HL-60/S4 treated with phorbol 12-myristate 13-acetate at 8.2 ng/mL for 4 days and 3 days (cell line): ENCODE data around the gene GCC1.
"Not testable (repeated sequence)": the region's sequence is repeated elsewhere in the genome, so short reads cannot be mapped to it uniquely, and the experiment has no call there.

Experiments used
- in situ Hi-C: fragments of 300-500 bp; cut with MboI; formaldehyde crosslinking; loops from 2 replicates; pipeline ENCODE4 v1.15.0; 2022; ENCODE audit warnings: low sequenced_read_pairs

GCC1 gene

DNA sequence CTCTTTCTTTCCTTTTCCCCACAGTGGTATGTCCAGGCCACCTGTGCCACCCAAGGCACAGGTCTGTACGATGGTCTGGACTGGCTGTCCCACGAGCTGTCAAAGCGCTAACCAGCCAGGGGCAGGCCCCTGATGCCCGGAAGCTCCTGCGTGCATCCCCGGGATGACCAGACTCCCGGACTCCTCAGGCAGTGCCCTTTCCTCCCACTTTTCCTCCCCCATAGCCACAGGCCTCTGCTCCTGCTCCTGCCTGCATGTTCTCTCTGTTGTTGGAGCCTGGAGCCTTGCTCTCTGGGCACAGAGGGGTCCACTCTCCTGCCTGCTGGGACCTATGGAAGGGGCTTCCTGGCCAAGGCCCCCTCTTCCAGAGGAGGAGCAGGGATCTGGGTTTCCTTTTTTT is 5.8 kb upstream of the GCC1 start:
- in situ Hi-C loops: no loop called here

DNA sequence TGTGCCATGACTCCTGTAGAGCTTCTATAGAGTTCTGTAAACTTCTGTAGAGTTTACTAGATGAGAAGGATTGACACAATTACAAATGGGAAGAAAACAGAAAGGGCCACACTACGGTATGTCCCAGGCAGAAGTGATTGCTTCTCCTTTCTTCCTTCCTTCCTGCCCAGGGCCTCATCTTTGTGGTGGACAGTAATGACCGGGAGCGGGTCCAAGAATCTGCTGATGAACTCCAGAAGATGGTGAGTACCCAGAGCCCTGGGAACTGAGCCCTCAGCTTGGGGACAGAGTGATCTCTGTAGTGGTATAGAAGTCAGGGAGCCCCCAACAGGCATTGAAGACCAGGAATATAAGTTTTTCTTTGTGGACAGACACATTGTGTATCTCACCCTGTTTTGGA is 4.5 kb upstream of the GCC1 start:
- in situ Hi-C loops: no loop called here

- in situ Hi-C loops: no loop called here
Measured at GRCh38 chr7:127588697-127589482, 3.5 kb upstream of the GCC1 start.

GRCh38 chr7:127588019-127588696 is 2.8 kb upstream of the GCC1 start, which contains the start of gene ARF5:
TSS of gene ARF5 (plus strand) at chr7:127588411. CDS start at chr7:127588499, 88 bp downstream.
- in situ Hi-C loops: no loop called here

DNA sequence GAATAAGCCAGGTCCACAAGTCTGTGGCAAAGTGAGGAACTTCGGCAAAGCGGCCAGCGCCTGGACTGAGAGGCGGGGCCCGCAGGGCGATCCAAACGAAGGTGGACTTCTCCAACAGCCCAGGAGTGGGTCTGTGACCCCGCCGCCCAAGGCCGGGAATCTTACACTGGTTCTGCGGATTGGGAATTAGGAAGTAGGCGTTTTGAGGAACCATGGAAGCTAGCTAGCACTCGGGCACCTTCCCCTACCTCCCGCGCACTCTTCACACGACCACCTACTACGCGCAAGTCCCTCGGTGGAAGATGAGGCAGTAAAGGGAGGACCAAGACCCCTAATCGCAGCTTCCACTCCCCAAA is 2.2 kb upstream of the GCC1 start:
- in situ Hi-C loops: no loop called here

DNA sequence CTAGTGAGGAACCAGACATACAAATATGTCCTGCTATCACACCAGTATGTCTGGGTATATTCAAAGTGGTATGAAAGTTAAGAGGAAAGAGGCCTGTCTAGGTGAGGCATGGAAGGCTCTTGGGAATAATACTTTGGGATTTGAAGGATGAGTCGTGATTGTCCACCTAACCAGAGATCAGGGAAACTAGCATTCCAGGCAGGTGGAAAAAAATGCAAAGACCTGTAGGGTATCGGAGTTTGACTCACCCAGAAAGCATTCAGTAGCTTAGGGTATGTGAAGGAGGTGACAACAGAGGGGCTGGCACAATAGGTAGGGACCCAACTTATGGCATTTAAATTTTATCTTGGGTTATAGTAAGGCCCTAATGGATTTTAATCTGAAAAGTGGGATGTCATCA is 950 bp upstream of the GCC1 start:
- in situ Hi-C loops: no loop called here

DNA sequence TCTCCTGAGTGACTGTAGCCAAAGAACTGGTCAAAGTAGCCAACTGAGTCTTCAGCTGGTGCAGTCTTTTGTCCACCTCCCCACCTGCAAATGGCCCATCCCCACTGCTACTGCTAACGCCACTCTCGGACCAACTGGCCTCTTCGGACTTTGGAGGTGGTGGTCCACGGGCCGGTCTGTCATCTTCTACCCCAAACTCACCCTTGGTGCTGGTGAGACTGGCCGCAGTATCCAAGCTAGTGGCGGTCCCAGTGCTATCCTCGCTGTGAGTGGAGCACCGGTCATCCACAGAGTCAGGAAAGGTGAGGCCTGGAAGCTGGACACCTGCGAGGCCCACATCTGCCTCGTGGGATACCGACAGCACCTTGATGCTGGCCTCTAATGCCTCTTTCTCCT is 750 bp downstream of the GCC1 start:
- in situ Hi-C loops: no loop called here

DNA sequence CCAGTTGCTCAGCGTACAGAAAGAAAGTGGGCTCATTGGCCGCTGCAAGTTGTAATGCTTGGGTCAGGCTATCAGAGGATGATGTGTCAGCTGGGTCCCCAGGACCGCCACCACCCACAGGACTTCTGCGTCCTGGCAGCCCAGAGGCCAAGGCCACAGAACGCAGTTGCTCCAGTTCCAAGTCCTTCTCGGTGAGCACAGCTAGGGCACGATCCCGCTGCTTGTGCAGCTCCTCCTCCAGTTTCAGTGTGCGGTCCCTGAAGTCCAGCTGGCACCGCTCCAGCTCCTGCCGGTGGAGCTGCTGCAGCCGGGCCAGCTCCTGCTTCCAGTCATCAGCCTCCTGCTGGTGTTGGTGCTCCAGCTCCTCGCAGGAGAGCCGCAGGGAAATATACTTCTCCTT is 3.0 kb downstream of the GCC1 start:
- in situ Hi-C loops: no loop called here

GRCh38 chr7:127581716-127582115 is 3.7 kb downstream of the GCC1 start:
- in situ Hi-C loops: no loop called here

- in situ Hi-C loops: no loop called here
Measured at GRCh38 chr7:127580612-127581011, 4.8 kb downstream of the GCC1 start.

DNA sequence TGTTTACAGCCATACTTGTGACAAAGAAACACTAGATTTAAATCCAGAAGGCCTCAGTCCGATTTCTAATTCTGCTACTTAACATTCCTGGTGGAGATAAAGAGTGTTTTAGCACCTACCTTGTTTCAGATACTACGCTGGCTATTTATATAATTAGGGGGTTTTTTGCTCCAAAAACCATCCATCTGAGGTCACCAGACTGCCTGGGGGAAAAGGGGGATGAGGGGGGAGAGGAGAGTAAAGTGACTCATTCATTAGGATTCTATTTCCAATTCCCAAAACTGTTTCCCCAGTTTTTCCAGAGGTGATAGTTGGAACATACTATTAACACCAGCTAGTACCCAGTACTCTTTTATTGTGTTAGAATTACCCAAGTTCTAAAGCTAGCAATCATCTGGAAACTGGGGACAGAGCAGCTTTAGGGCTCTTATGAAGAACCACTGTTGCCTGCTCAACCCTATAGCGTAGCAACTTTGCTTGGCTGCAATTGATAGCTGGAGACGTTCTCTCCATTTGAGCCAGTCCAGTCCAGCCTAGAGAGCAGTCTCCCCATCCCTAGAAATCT is 6.6 kb downstream of the GCC1 start:
- in situ Hi-C loops: no loop called here

DNA sequence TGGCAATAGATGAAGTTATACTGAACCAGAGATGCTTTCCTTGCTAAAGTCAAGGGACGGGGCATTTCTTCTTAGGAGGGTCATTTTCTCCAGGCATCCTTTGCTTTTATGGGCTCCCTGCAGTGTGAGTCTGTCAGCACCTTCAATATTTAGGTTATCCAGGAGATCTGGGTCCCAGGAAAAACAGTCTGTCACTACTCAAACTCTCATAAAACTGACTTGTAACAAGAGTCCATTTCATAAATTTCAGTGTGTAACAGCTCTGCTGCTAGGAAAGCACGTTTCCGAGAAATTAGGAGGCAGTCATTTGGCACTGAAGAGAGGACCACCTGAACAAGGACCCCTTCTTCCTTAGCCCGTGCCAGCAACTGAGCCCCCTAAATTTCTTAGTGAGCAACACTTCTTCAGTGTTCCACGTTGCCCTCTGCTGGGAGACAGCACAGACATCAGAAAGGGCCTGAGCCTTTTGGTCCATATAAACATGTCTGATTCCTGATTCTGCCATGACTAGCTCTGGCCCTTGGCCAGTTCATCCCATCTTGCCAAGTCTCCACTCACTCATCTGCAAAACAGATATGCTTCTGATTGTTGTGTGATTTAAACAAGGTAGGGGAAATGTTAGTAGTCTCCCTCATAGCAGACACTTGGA is 7.2 kb downstream of the GCC1 start:
- in situ Hi-C loops: no loop called here

GRCh38 chr7:127571741-127572505 is 13.5 kb downstream of the GCC1 start:
- in situ Hi-C loops: no loop called here

DNA sequence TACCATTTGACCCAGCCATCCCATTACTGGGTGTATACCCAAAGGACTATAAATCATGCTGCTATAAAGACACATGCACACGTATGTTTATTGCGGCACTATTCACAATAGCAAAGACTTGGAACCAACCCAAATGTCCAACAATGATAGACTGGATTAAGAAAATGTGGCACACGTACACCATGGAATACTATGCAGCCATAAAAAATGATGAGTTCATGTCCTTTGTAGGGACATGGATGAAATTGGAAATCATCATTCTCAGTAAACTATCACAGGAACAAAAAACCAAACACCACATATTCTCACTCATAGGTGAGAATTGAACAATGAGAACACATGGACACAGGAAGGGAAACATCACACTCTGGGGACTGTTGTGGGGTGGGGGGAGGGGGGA is 17.4 kb downstream of the GCC1 start:
- in situ Hi-C loops: not testable (repeated sequence)

- in situ Hi-C loops: no loop called here
Measured at GRCh38 chr7:127566242-127566641, 19.2 kb downstream of the GCC1 start.

DNA sequence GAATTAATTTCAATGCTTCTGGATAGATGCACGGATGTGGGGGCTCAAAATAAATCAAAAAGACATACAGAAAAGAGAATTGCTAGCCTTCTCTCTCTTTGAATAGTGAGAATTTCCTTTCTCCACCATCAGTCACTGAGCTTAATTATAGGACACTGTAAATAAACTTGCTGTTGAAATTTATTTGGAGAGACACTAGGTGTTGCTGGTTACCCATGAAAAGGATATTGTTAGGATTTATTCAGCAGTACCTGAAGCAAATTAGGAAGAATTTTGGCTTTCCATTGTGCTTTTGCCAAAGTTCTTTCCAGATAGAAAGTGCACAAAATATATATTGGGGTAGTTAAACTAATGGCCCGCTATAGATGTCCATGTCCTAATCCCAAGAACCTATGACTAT is 27.6 kb downstream of the GCC1 start:
- in situ Hi-C loops: no loop called here

- in situ Hi-C loops: no loop called here
Measured at GRCh38 chr7:127556404-127556803, 29.0 kb downstream of the GCC1 start.

GRCh38 chr7:127551941-127552340 is 33.5 kb downstream of the GCC1 start:
- in situ Hi-C loops: no loop called here

- in situ Hi-C loops: no loop called here
Measured at GRCh38 chr7:127550247-127550646, 35.1 kb downstream of the GCC1 start.

- in situ Hi-C loops: no loop called here
Measured at GRCh38 chr7:127546313-127546712, 39.1 kb downstream of the GCC1 start.

DNA sequence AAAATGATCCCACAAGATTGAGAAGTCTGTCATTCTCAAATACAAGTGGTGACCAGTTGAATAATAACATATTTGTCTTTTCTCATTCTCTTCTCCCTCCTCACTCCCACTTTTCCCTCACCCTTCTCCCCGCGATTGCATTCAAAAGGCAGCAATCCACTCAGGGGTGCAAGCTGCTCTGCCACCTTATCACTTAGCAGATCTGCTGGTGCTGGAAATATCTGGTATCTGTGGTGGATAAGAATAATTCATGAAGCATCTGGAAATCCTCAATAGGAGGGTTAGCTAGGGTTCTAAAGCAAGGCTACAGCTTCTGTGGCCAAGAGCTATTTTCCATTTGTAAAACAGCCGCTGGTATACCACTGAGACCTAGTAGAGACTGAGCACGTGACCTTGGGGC is 43.8 kb downstream of the GCC1 start:
- in situ Hi-C loops: no loop called here
